Measurements from ENCODE around the gene NAALADL2.
"Not testable (repeated sequence)": the region's sequence is repeated elsewhere in the genome, so short reads cannot be mapped to it uniquely, and the experiment has no call there.

NAALADL2 gene

GRCh38 chr3:175612487-175613196 lies 753.5 kb downstream of the NAALADL2 start:
- no peak overlapping the region for H4K5ac ChIP-seq (ENCODE audit: low read length)
- H2AK5ac ChIP-seq (ENCODE audit: low read length), result no peak overlapping the region
- no peak overlapping the region for H3K9ac ChIP-seq (ENCODE audit: low read length)
- no peak overlapping the region for H3K27ac ChIP-seq (ENCODE audit: low read depth, low read length)
- WGBS (ENCODE audit: extremely low coverage, insufficient coverage, low lambda C conversion rate), result no CpG with 5 or more reads among the region's 6 CpGs
- H4K8ac ChIP-seq (ENCODE audit: low read depth, low read length), result no peak overlapping the region
- H3K36me3 ChIP-seq (ENCODE audit: control insufficient read depth, insufficient read depth, low read length), result no peaks in the 10 kb centered on the region
- H3K4me2 ChIP-seq (ENCODE audit: low read length), result no peak overlapping the region
- H3K23ac ChIP-seq (ENCODE audit: low read length), result no peak overlapping the region
- no peaks in the 10 kb centered on the region for H3K79me2 ChIP-seq (ENCODE audit: control insufficient read depth, insufficient read depth, low read length)
- H2BK120ac ChIP-seq (ENCODE audit: low read depth, low read length), result no peak overlapping the region
- no peak overlapping the region for H3K4ac ChIP-seq (ENCODE audit: low read depth, low read length)
- H3K4me1 ChIP-seq (ENCODE audit: control insufficient read depth, low read depth, low read length), result no peaks in the 10 kb centered on the region
- H3K27me3 ChIP-seq (ENCODE audit: insufficient read depth, low read length, poor library complexity), result no peaks in the 10 kb centered on the region
- no peak overlapping the region for H3K56ac ChIP-seq (ENCODE audit: low read length)
- no peak for DNase-seq
- H2BK15ac ChIP-seq (replicated peaks; ENCODE audit: low read depth), result no peak overlapping the region
- no peak overlapping the region for H3K4me3 ChIP-seq (ENCODE audit: low read length)
- H3K79me1 ChIP-seq (ENCODE audit: low read length), result no peaks in the 10 kb centered on the region
- H3K18ac ChIP-seq (ENCODE audit: low read length), result no peak overlapping the region
- no peak overlapping the region for H2BK5ac ChIP-seq (ENCODE audit: low read length)

GRCh38 chr3:175614107-175614506 lies 755.0 kb downstream of the NAALADL2 start:
- H2BK120ac ChIP-seq (ENCODE audit: low read depth, low read length), result not testable (repeated sequence)
- no CpG with 5 or more reads among the region's 9 CpGs for WGBS (ENCODE audit: extremely low coverage, insufficient coverage, low lambda C conversion rate)

GRCh38 chr3:175617247-175617646 lies 758.1 kb downstream of the NAALADL2 start:
- Histone ChIP-seq H3K4me2 (ENCODE audit: low read length) (no peak overlapping the region), H2BK5ac (ENCODE audit: low read length) (no peak overlapping the region), H3K79me2 (ENCODE audit: control insufficient read depth, insufficient read depth, low read length) (no peaks in the 10 kb centered on the region), H3K56ac (ENCODE audit: low read length) (no peak overlapping the region), H3K9ac (ENCODE audit: low read length) (no peak overlapping the region), H4K5ac (ENCODE audit: low read length) (no peak overlapping the region), H3K4me1 (ENCODE audit: control insufficient read depth, low read depth, low read length) (no peaks in the 10 kb centered on the region), H4K8ac (ENCODE audit: low read depth, low read length) (no peak overlapping the region), H2BK15ac (replicated peaks; ENCODE audit: low read depth) (no peak overlapping the region), H3K79me1 (ENCODE audit: low read length) (no peaks in the 10 kb centered on the region), H2BK120ac (ENCODE audit: low read depth, low read length) (no peak overlapping the region), H3K27ac (ENCODE audit: low read depth, low read length) (no peak overlapping the region), H3K23ac (ENCODE audit: low read length) (no peak overlapping the region), H3K4ac (ENCODE audit: low read depth, low read length) (no peak overlapping the region), H2AK5ac (ENCODE audit: low read length) (no peak overlapping the region), H3K4me3 (ENCODE audit: low read length) (no peak overlapping the region), H3K36me3 (ENCODE audit: control insufficient read depth, insufficient read depth, low read length) (no peaks in the 10 kb centered on the region), H3K18ac (ENCODE audit: low read length) (no peak overlapping the region), H3K27me3 (ENCODE audit: insufficient read depth, low read length, poor library complexity) (no peaks in the 10 kb centered on the region)
- no peak for DNase-seq
- WGBS (ENCODE audit: extremely low coverage, insufficient coverage, low lambda C conversion rate), result no CpG with 5 or more reads among the region's 3 CpGs

More at GRCh38 chr3:175614107-175614506, 755.0 kb downstream of the NAALADL2 start:
- H2BK15ac ChIP-seq (replicated peaks; ENCODE audit: low read depth); H4K5ac ChIP-seq (ENCODE audit: low read length); H3K56ac ChIP-seq (ENCODE audit: low read length); H3K18ac ChIP-seq (ENCODE audit: low read length); H3K4me1 ChIP-seq (ENCODE audit: control insufficient read depth, low read depth, low read length); H2AK5ac ChIP-seq (ENCODE audit: low read length); H3K79me1 ChIP-seq (ENCODE audit: low read length); H3K27me3 ChIP-seq (ENCODE audit: insufficient read depth, low read length, poor library complexity); H3K27ac ChIP-seq (ENCODE audit: low read depth, low read length); H3K23ac ChIP-seq (ENCODE audit: low read length); H4K8ac ChIP-seq (ENCODE audit: low read depth, low read length); H2BK5ac ChIP-seq (ENCODE audit: low read length); H3K4me3 ChIP-seq (ENCODE audit: low read length); H3K4me2 ChIP-seq (ENCODE audit: low read length); DNase-seq; H3K36me3 ChIP-seq (ENCODE audit: control insufficient read depth, insufficient read depth, low read length); H3K9ac ChIP-seq (ENCODE audit: low read length); H3K79me2 ChIP-seq (ENCODE audit: control insufficient read depth, insufficient read depth, low read length): not testable (repeated sequence)
- peak overlapping the region; percentile 36 for H3K4ac ChIP-seq (ENCODE audit: low read depth, low read length)

DNA sequence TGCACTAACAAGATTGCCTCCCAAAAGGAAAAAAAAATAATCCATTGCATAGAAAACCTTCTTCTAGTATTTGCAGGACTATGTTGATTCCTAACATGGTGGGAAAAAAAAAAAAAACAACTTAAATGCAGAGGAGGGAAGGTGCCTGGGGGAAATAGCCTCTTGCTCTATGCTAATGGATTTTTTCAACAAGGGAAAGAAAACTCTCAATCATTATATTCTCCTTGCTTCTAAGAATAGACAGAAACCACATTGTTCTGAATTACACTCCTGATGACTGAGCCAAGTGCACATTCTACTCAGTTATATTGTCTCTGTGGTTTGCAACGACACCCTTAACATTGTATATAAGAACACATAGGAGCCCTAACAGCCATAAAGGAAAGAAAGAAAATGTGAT lies 760.2 kb downstream of the NAALADL2 start:
- H3K36me3 ChIP-seq (ENCODE audit: control insufficient read depth, insufficient read depth, low read length), result no peaks in the 10 kb centered on the region
- no CpG with 5 or more reads among the region's 1 CpG for WGBS (ENCODE audit: extremely low coverage, insufficient coverage, low lambda C conversion rate)

GRCh38 chr3:175620093-175620492 lies 761.0 kb downstream of the NAALADL2 start:
- H2BK5ac ChIP-seq (ENCODE audit: low read length), result no peak overlapping the region

More for the DNA sequence above, 760.2 kb downstream of the NAALADL2 start:
- Histone ChIP-seq H2BK120ac (ENCODE audit: low read depth, low read length) (no peak overlapping the region), H4K8ac (ENCODE audit: low read depth, low read length) (no peak overlapping the region), H3K4me1 (ENCODE audit: control insufficient read depth, low read depth, low read length) (no peaks in the 10 kb centered on the region), H2BK5ac (ENCODE audit: low read length) (no peak overlapping the region), H3K56ac (ENCODE audit: low read length) (no peak overlapping the region), H2BK15ac (replicated peaks; ENCODE audit: low read depth) (no peak overlapping the region), H3K4me3 (ENCODE audit: low read length) (no peak overlapping the region), H3K79me2 (ENCODE audit: control insufficient read depth, insufficient read depth, low read length) (no peaks in the 10 kb centered on the region), H3K79me1 (ENCODE audit: low read length) (no peaks in the 10 kb centered on the region), H4K5ac (ENCODE audit: low read length) (no peak overlapping the region), H3K23ac (ENCODE audit: low read length) (no peak overlapping the region), H3K27me3 (ENCODE audit: insufficient read depth, low read length, poor library complexity) (no peaks in the 10 kb centered on the region), H3K4ac (ENCODE audit: low read depth, low read length) (no peak overlapping the region), H2AK5ac (ENCODE audit: low read length) (no peak overlapping the region), H3K18ac (ENCODE audit: low read length) (no peak overlapping the region), H3K4me2 (ENCODE audit: low read length) (no peak overlapping the region), H3K9ac (ENCODE audit: low read length) (no peak overlapping the region), H3K27ac (ENCODE audit: low read depth, low read length) (no peak overlapping the region)
- DNase-seq, result no peak

GRCh38 chr3:175620532-175620931 lies 761.4 kb downstream of the NAALADL2 start:
- H3K4me2 ChIP-seq (ENCODE audit: low read length), result no peak overlapping the region
- no peak overlapping the region for H2BK5ac ChIP-seq (ENCODE audit: low read length)
- no peak overlapping the region for H3K18ac ChIP-seq (ENCODE audit: low read length)
- H3K56ac ChIP-seq (ENCODE audit: low read length), result no peak overlapping the region
- no peak overlapping the region for H3K27ac ChIP-seq (ENCODE audit: low read depth, low read length)
- no peak overlapping the region for H2AK5ac ChIP-seq (ENCODE audit: low read length)
- H3K4ac ChIP-seq (ENCODE audit: low read depth, low read length), result no peak overlapping the region
- H2BK15ac ChIP-seq (replicated peaks; ENCODE audit: low read depth), result no peak overlapping the region
- no CpG with 5 or more reads among the region's 12 CpGs for WGBS (ENCODE audit: extremely low coverage, insufficient coverage, low lambda C conversion rate)
- no peaks in the 10 kb centered on the region for H3K36me3 ChIP-seq (ENCODE audit: control insufficient read depth, insufficient read depth, low read length)
- H3K23ac ChIP-seq (ENCODE audit: low read length), result no peak overlapping the region
- H3K4me1 ChIP-seq (ENCODE audit: control insufficient read depth, low read depth, low read length), result no peaks in the 10 kb centered on the region
- H3K79me2 ChIP-seq (ENCODE audit: control insufficient read depth, insufficient read depth, low read length), result no peaks in the 10 kb centered on the region
- no peak overlapping the region for H2BK120ac ChIP-seq (ENCODE audit: low read depth, low read length)
- H4K5ac ChIP-seq (ENCODE audit: low read length), result no peak overlapping the region
- H4K8ac ChIP-seq (ENCODE audit: low read depth, low read length), result no peak overlapping the region
- no peak overlapping the region for H3K9ac ChIP-seq (ENCODE audit: low read length)
- H3K79me1 ChIP-seq (ENCODE audit: low read length), result no peaks in the 10 kb centered on the region
- H3K4me3 ChIP-seq (ENCODE audit: low read length), result no peak overlapping the region
- H3K27me3 ChIP-seq (ENCODE audit: insufficient read depth, low read length, poor library complexity), result no peaks in the 10 kb centered on the region
- no peak for DNase-seq

More at GRCh38 chr3:175620093-175620492, 761.0 kb downstream of the NAALADL2 start:
- H3K4me2 ChIP-seq (ENCODE audit: low read length), result no peak overlapping the region
- no peak for DNase-seq
- H3K18ac ChIP-seq (ENCODE audit: low read length), result no peak overlapping the region
- H3K23ac ChIP-seq (ENCODE audit: low read length), result no peak overlapping the region
- no peak overlapping the region for H4K5ac ChIP-seq (ENCODE audit: low read length)
- H3K4me1 ChIP-seq (ENCODE audit: control insufficient read depth, low read depth, low read length), result no peaks in the 10 kb centered on the region
- no peak overlapping the region for H3K56ac ChIP-seq (ENCODE audit: low read length)
- no peak overlapping the region for H4K8ac ChIP-seq (ENCODE audit: low read depth, low read length)
- no peaks in the 10 kb centered on the region for H3K79me1 ChIP-seq (ENCODE audit: low read length)
- WGBS (ENCODE audit: extremely low coverage, insufficient coverage, low lambda C conversion rate), result no CpG with 5 or more reads among the region's 13 CpGs
- no peak overlapping the region for H3K4me3 ChIP-seq (ENCODE audit: low read length)
- H3K79me2 ChIP-seq (ENCODE audit: control insufficient read depth, insufficient read depth, low read length), result no peaks in the 10 kb centered on the region
- H3K27ac ChIP-seq (ENCODE audit: low read depth, low read length), result no peak overlapping the region
- H2AK5ac ChIP-seq (ENCODE audit: low read length), result no peak overlapping the region
- no peak overlapping the region for H3K4ac ChIP-seq (ENCODE audit: low read depth, low read length)
- H2BK15ac ChIP-seq (replicated peaks; ENCODE audit: low read depth), result no peak overlapping the region
- H3K9ac ChIP-seq (ENCODE audit: low read length), result no peak overlapping the region
- no peaks in the 10 kb centered on the region for H3K36me3 ChIP-seq (ENCODE audit: control insufficient read depth, insufficient read depth, low read length)
- no peaks in the 10 kb centered on the region for H3K27me3 ChIP-seq (ENCODE audit: insufficient read depth, low read length, poor library complexity)
- H2BK120ac ChIP-seq (ENCODE audit: low read depth, low read length), result no peak overlapping the region

Measured in mesendoderm (in vitro differentiated cells).